ENCODE results near the gene WDFY4.

WDFY4 gene

GRCh38 chr10:48948470-48949037, 263.9 kb downstream of the WDFY4 start:
- DNase-seq = no peak

- DNase-seq = no peak
Observed at GRCh38 chr10:48951707-48952106, 267.0 kb downstream of the WDFY4 start.

GRCh38 chr10:48957361-48958151, 272.9 kb downstream of the WDFY4 start:
- no peak for DNase-seq

- DNase-seq = no peak
Observed at GRCh38 chr10:48958598-48959190, 274.0 kb downstream of the WDFY4 start.

GRCh38 chr10:48964038-48964437, 279.4 kb downstream of the WDFY4 start:
- no peak for DNase-seq

- DNase-seq = no peak
Observed at GRCh38 chr10:48965460-48965859, 280.8 kb downstream of the WDFY4 start.

- DNase-seq = no peak
Observed at GRCh38 chr10:48968036-48968435, 283.4 kb downstream of the WDFY4 start.

- DNase-seq = no peak
Observed at GRCh38 chr10:48970046-48970445, 285.4 kb downstream of the WDFY4 start.

- no peak for DNase-seq
Observed at GRCh38 chr10:48970654-48971053, 286.0 kb downstream of the WDFY4 start.

GRCh38 chr10:48973065-48973464, 288.4 kb downstream of the WDFY4 start:
- DNase-seq = no peak

GRCh38 chr10:48974510-48975156, 290.0 kb downstream of the WDFY4 start:
- no peak for DNase-seq

- peak; percentile 40 for DNase-seq
Observed at GRCh38 chr10:48976196-48976595, 291.5 kb downstream of the WDFY4 start.

- no peak for DNase-seq
Observed at GRCh38 chr10:48978318-48978717, 293.6 kb downstream of the WDFY4 start.

GRCh38 chr10:48981310-48981907, 296.7 kb downstream of the WDFY4 start:
- peak; percentile 67 for DNase-seq

GRCh38 chr10:48982584-48982983, 297.9 kb downstream of the WDFY4 start:
- no peak for DNase-seq

GRCh38 chr10:48983648-48984351, 299.1 kb downstream of the WDFY4 start:
- peak; percentile 22 for DNase-seq

GRCh38 chr10:48985621-48986158, 301.0 kb downstream of the WDFY4 start:
- DNase-seq = no peak

- no peak for DNase-seq
Observed at GRCh38 chr10:48990226-48990625, 305.6 kb downstream of the WDFY4 start.

- no peak for DNase-seq
Observed at GRCh38 chr10:48993627-48994026, 309.0 kb downstream of the WDFY4 start.

- DNase-seq = no peak
Observed at GRCh38 chr10:48996329-48996728, 311.7 kb downstream of the WDFY4 start.

GRCh38 chr10:48999346-48999745, 314.7 kb downstream of the WDFY4 start:
- no peak for DNase-seq
